H9 (cell line): ENCODE measurements around the gene CACNB4. TPM values are rescaled to one million over a fixed set of nuclear protein-coding genes. Genes with fewer than 3 reads are reported as not detected.

Experiments used
- DNase-seq: peaks from one replicate; pipeline ENCODE4 v3.0.0-alpha.2; 2017
- H2AFZ ChIP-seq: one replicate; pipeline ENCODE4 v1.6.1; 2013; ENCODE audit warnings: mild to moderate bottlenecking, low read length, control low read depth, moderate library complexity
- H2AK5ac ChIP-seq: 2 replicates; pipeline ENCODE4 v1.6.1; 2013; ENCODE audit warnings: low read length, control low read depth, mixed read lengths; ENCODE audit not compliant: insufficient read length
- H2BK120ac ChIP-seq: one replicate; pipeline ENCODE4 v1.6.1; 2013; ENCODE audit warnings: low read depth, mild to moderate bottlenecking, low read length, control low read depth, inconsistent platforms; ENCODE audit not compliant: poor library complexity, severe bottlenecking
- H2BK12ac ChIP-seq: 2 replicates; pipeline ENCODE4 v1.6.1; 2013; ENCODE audit warnings: low read length, control low read depth, mixed read lengths, low read depth; ENCODE audit not compliant: insufficient read length
- H2BK15ac ChIP-seq: 2 replicates; pipeline ENCODE4 v1.6.1; 2013; ENCODE audit warnings: low read depth, low read length, control low read depth
- H2BK20ac ChIP-seq: one replicate; pipeline ENCODE4 v1.6.1; 2013; ENCODE audit warnings: low read depth, mild to moderate bottlenecking, low read length, control low read depth, inconsistent platforms; ENCODE audit not compliant: poor library complexity, severe bottlenecking
- H2BK5ac ChIP-seq: 2 replicates; pipeline ENCODE4 v1.6.1; 2013; ENCODE audit warnings: low read length, control low read depth, mixed read lengths; ENCODE audit not compliant: insufficient read length
- H3K14ac ChIP-seq: 2 replicates; pipeline ENCODE4 v1.6.1; 2013; ENCODE audit warnings: low read length, control low read depth; ENCODE audit not compliant: insufficient read depth
- H3K18ac ChIP-seq: 2 replicates; pipeline ENCODE4 v1.6.1; 2013; ENCODE audit warnings: low read depth, mild to moderate bottlenecking, mixed read lengths, low read length, control low read depth; ENCODE audit not compliant: insufficient read length
- H3K23ac ChIP-seq: 2 replicates; pipeline ENCODE4 v1.6.1; 2013; ENCODE audit warnings: low read length, control low read depth, mixed read lengths, low read depth; ENCODE audit not compliant: insufficient read length
- H3K23me2 ChIP-seq: 2 replicates; pipeline ENCODE4 v1.6.1; 2013; ENCODE audit warnings: low read depth, mild to moderate bottlenecking, mixed read lengths, low read length, control low read depth; ENCODE audit not compliant: insufficient read length, poor library complexity, severe bottlenecking
- H3K27ac ChIP-seq: 2 replicates; pipeline ENCODE4 v1.5.1; 2013; ENCODE audit warnings: low read length, control low read depth, mixed read lengths, low read depth; ENCODE audit not compliant: insufficient read length
- H3K27me3 ChIP-seq: 2 replicates; pipeline ENCODE4 v1.6.1; 2013; ENCODE audit warnings: low read length, control low read depth, inconsistent platforms; ENCODE audit not compliant: insufficient read depth
- H3K4ac ChIP-seq: 2 replicates; pipeline ENCODE4 v1.6.1; 2013; ENCODE audit warnings: low read depth, mild to moderate bottlenecking, control low read depth, inconsistent platforms, low read length, moderate library complexity
- H3K4me1 ChIP-seq: 2 replicates; pipeline ENCODE4 v1.6.1; 2013; ENCODE audit warnings: low read length, control low read depth, inconsistent platforms; ENCODE audit not compliant: insufficient read depth
- H3K4me2 ChIP-seq: 2 replicates; pipeline ENCODE4 v1.6.1; 2013; ENCODE audit warnings: low read length, control low read depth, mixed read lengths; ENCODE audit not compliant: insufficient read length, insufficient read depth
- H3K56ac ChIP-seq: 2 replicates; pipeline ENCODE4 v1.6.1; 2013; ENCODE audit warnings: low read depth, mild to moderate bottlenecking, mixed read lengths, low read length, control low read depth; ENCODE audit not compliant: insufficient read length
- H3K79me1 ChIP-seq: 2 replicates; pipeline ENCODE4 v1.6.1; 2013; ENCODE audit warnings: low read depth, mild to moderate bottlenecking, moderate library complexity, low read length, control low read depth, inconsistent platforms; ENCODE audit not compliant: insufficient read depth, poor library complexity, severe bottlenecking
- H3K79me2 ChIP-seq: 2 replicates; pipeline ENCODE4 v1.6.1; 2013; ENCODE audit warnings: low read length, control low read depth, inconsistent platforms; ENCODE audit not compliant: insufficient read depth
- H3K9ac ChIP-seq: 2 replicates; pipeline ENCODE4 v1.6.1; 2013; ENCODE audit warnings: low read length, control low read depth, mixed read lengths; ENCODE audit not compliant: insufficient read length; ENCODE audit errors: extremely low read depth
- H3K9me3 ChIP-seq: one replicate; pipeline ENCODE4 v1.6.1; 2013; ENCODE audit warnings: low read depth, low read length, inconsistent platforms; ENCODE audit not compliant: control insufficient read depth
- H3T11ph ChIP-seq: one replicate; pipeline ENCODE4 v1.6.1; 2013; ENCODE audit warnings: mild to moderate bottlenecking, low read length, control low read depth, inconsistent platforms
- H4K20me1 ChIP-seq: one replicate; pipeline ENCODE4 v1.6.1; 2013; ENCODE audit not compliant: control insufficient read depth, insufficient read length, insufficient read depth
- H4K5ac ChIP-seq: 2 replicates; pipeline ENCODE4 v1.6.1; 2013; ENCODE audit warnings: low read depth, mild to moderate bottlenecking, mixed read lengths, low read length, control low read depth; ENCODE audit not compliant: insufficient read length
- H4K8ac ChIP-seq: replicated peaks from 2 replicates; pipeline ENCODE4 v1.6.1; 2013; ENCODE audit warnings: low read length, control low read depth, mixed read lengths, low read depth; ENCODE audit not compliant: insufficient read length
- H4K91ac ChIP-seq: 2 replicates; pipeline ENCODE4 v1.6.1; 2013; ENCODE audit warnings: low read depth, mild to moderate bottlenecking, moderate library complexity, mixed read lengths, low read length, control low read depth; ENCODE audit not compliant: insufficient read length
- H3K27ac Mint-ChIP-seq, 3 experiments: 2 replicates in 2 of 3; 3 replicates in 1 of 3; pipeline ENCODE4 v1.8.0; 2020 to 2021; ENCODE audit warnings: mixed read lengths in 3 of 3, mild to moderate bottlenecking in 1 of 3, moderate library complexity in 1 of 3
- H3K27me3 Mint-ChIP-seq: 2 replicates; pipeline ENCODE4 v1.8.0; 2021; ENCODE audit warnings: low read depth, mild to moderate bottlenecking, moderate library complexity, mixed read lengths
- H3K36me3 Mint-ChIP-seq, 3 experiments: 2 replicates in 2 of 3; 3 replicates in 1 of 3; pipeline ENCODE4 v1.8.0; 2020 to 2021; ENCODE audit warnings: low read depth in 3 of 3, mixed read lengths in 3 of 3; ENCODE audit not compliant: insufficient read depth in 1 of 3
- H3K4me1 Mint-ChIP-seq, 2 experiments: 2 replicates each; pipeline ENCODE4 v1.8.0; 2020; ENCODE audit warnings: mixed read lengths in 2 of 2
- H3K4me3 Mint-ChIP-seq, 2 experiments: 2 replicates in 1 of 2; 3 replicates in 1 of 2; pipeline ENCODE4 v1.8.0; 2020 to 2021; ENCODE audit warnings: mild to moderate bottlenecking in 2 of 2, mixed read lengths in 2 of 2, moderate library complexity in 1 of 2
- H3K9me3 Mint-ChIP-seq, 2 experiments: 2 replicates in 1 of 2; 3 replicates in 1 of 2; pipeline ENCODE4 v1.8.0; 2020; ENCODE audit warnings: mild to moderate bottlenecking in 2 of 2, mixed read lengths in 2 of 2, moderate library complexity in 1 of 2
- WGBS: extraction: QIAGEN DNeasy Blood & Tissue Kit; methylation state at CpG from one replicate; pipeline ENCODE4 v1.1.7; 2013; ENCODE audit warnings: missing lambda C conversion rate, low lambda C conversion rate, mixed read lengths; ENCODE audit not compliant: insufficient read length; ENCODE audit errors: extremely low coverage; 5-methylcytosine and 5-hydroxymethylcytosine counted together
- total RNA-seq: library from RNA; stranded (reverse); gene quantifications from 2 replicates; pipeline ENCODE4 v1.2.1, GENCODE V29; 2021
- TF ChIP-seq, protein P1 (sequence below): fragments of 200-600 bp; sonication (generic); conservative IDR thresholded peaks from 3 replicates; pipeline ENCODE4 v1.8.0; 2021; ENCODE audit warnings: antibody characterized with exemption, mild to moderate bottlenecking

The CACNB4 gene
- total RNA-seq, 1 experiment from 2014 or later = 1.4 TPM

DNA sequence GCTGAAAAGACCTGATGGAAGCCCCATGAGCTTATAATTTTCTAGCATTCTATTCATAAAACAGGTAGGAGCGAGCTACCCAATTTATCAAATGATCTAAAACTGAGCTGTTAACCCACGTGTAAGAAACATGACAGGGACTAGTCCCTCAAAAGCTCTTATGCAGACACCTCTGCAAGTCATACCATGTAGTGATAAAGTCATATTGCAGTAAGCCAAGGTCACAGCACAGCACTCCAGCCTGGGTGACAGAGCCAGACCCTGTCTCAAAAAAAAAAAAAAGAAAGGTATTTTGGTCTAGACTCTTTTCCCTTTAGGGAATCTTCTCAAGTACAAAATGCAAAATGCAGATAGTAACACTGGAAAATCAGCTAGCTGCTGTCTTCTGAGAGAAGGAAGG lies 211.7 kb downstream of the CACNB4 start:
- no peak overlapping the region for H4K8ac ChIP-seq
- no peak overlapping the region for H3K9ac ChIP-seq
- no peaks in the 10 kb centered on the region for H4K20me1 ChIP-seq
- no peak overlapping the region for H3K27ac ChIP-seq
- TF ChIP-seq, protein P1, sequence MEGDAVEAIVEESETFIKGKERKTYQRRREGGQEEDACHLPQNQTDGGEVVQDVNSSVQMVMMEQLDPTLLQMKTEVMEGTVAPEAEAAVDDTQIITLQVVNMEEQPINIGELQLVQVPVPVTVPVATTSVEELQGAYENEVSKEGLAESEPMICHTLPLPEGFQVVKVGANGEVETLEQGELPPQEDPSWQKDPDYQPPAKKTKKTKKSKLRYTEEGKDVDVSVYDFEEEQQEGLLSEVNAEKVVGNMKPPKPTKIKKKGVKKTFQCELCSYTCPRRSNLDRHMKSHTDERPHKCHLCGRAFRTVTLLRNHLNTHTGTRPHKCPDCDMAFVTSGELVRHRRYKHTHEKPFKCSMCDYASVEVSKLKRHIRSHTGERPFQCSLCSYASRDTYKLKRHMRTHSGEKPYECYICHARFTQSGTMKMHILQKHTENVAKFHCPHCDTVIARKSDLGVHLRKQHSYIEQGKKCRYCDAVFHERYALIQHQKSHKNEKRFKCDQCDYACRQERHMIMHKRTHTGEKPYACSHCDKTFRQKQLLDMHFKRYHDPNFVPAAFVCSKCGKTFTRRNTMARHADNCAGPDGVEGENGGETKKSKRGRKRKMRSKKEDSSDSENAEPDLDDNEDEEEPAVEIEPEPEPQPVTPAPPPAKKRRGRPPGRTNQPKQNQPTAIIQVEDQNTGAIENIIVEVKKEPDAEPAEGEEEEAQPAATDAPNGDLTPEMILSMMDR = no peak
- H2AFZ ChIP-seq = no peak overlapping the region
- no peak overlapping the region for H3K4ac ChIP-seq
- H3K27me3 ChIP-seq = no peaks in the 10 kb centered on the region
- no peak overlapping the region for H3K23ac ChIP-seq
- H3K9me3 ChIP-seq = no peaks in the 10 kb centered on the region
- no peaks in the 10 kb centered on the region for H3K36me3 Mint-ChIP-seq
- H2BK5ac ChIP-seq = no peak overlapping the region
- no peak overlapping the region for H3K4me3 Mint-ChIP-seq
- H2BK15ac ChIP-seq = no peak overlapping the region
- no peak overlapping the region for H2BK12ac ChIP-seq
- H3K79me2 ChIP-seq = no peaks in the 10 kb centered on the region
- no peaks in the 10 kb centered on the region for H3K9me3 Mint-ChIP-seq
- no peaks in the 10 kb centered on the region for H3K27me3 Mint-ChIP-seq
- H2BK120ac ChIP-seq = no peak overlapping the region
- no peaks in the 10 kb centered on the region for H3K4me1 ChIP-seq
- H3K27ac Mint-ChIP-seq = no peak overlapping the region
- no peak overlapping the region for H3K56ac ChIP-seq
- H3K4me1 Mint-ChIP-seq = peaks cover 0 to 3% of the 10 kb centered on the region in 2 experiments; a peak in 1 of 4 replicates
- H4K91ac ChIP-seq = no peak overlapping the region
- no peak overlapping the region for H2BK20ac ChIP-seq
- H3K79me1 ChIP-seq = no peaks in the 10 kb centered on the region
- no peak overlapping the region for H3T11ph ChIP-seq
- no peak overlapping the region for H3K4me2 ChIP-seq
- H3K14ac ChIP-seq = no peak overlapping the region
- H3K23me2 ChIP-seq = no peaks in the 10 kb centered on the region
- DNase-seq = no peak
- no peak overlapping the region for H2AK5ac ChIP-seq
- no peak overlapping the region for H4K5ac ChIP-seq
- WGBS = no CpG with 5 or more reads among the region's 2 CpGs
- H3K18ac ChIP-seq = no peak overlapping the region
